ENCODE results near the gene DHRS4L2. TPM values are rescaled to one million over a fixed set of nuclear protein-coding genes. Genes with fewer than 3 reads are reported as not detected.
"Not testable (repeated sequence)": the region's sequence is repeated elsewhere in the genome, so short reads cannot be mapped to it uniquely, and the experiment has no call there.

DHRS4L2 gene
- total and polyA plus RNA-seq, 2 of the 4 experiments (the other 2 are of a cell fraction), result 11.1 to 19.6 TPM

DNA sequence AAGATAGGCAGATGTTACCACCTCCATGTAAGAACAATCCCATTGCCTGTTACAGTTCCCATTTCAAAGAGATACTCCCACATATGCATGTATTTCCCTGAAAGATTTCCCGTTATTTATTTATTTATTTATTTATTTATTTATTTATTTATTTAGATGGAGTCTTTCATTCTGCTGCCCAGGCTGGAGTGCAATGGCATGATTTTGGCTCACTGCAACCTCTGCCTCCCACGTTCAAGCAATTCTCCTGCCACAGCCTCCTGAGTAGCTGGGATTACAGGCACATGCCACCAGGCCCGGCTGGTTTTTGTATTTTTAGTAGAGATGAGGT lies 37.6 kb upstream of the DHRS4L2 start:
- H3K27ac ChIP-seq (ENCODE audit: insufficient read depth, low read length); H3K9me1 ChIP-seq (ENCODE audit: insufficient read depth, low read length); H4K91ac ChIP-seq (ENCODE audit: insufficient read depth, low read depth, low read length); H2BK20ac ChIP-seq (ENCODE audit: low read depth, low read length); H2AK9ac ChIP-seq (replicated peaks; ENCODE audit: low read depth, low read length, poor library complexity); H3K56ac ChIP-seq (ENCODE audit: extremely low read depth, insufficient read depth, low read length); H3K4ac ChIP-seq (ENCODE audit: low read depth, low read length); H2BK15ac ChIP-seq (ENCODE audit: low read depth, low read length); H3K36me3 ChIP-seq (ENCODE audit: control insufficient read depth, insufficient read depth, low read length); H3K9me3 ChIP-seq (ENCODE audit: control insufficient read depth, insufficient read depth, low read length); H2BK120ac ChIP-seq (ENCODE audit: low read depth, low read length); H4K20me1 ChIP-seq (ENCODE audit: insufficient read depth, low read length); H3K9ac ChIP-seq (ENCODE audit: low read depth, low read length); ATAC-seq (ENCODE audit: low read depth); CTCF ChIA-PET; H4K8ac ChIP-seq (ENCODE audit: low read depth in 2 of 2, low read length in 2 of 2); DNase-seq; H3K4me3 ChIP-seq (ENCODE audit: insufficient read depth, low read depth, low read length); H3K4me1 ChIP-seq (ENCODE audit: control insufficient read depth, insufficient read depth, low read length); H2BK5ac ChIP-seq (ENCODE audit: low read depth, low read length, poor library complexity, severe bottlenecking); H3K14ac ChIP-seq (replicated peaks; ENCODE audit: low read depth, low read length); dilution Hi-C loops (cut with HindIII; ENCODE audit: low sequenced_read_pairs, unreplicated experiment); BruUV-seq (replicated peaks); H3K4me2 ChIP-seq (ENCODE audit: low read depth, low read length); H4K5ac ChIP-seq (ENCODE audit: low read depth, low read length); H2AFZ ChIP-seq (replicated peaks; ENCODE audit: low read length, poor library complexity); POLR2A ChIA-PET (ENCODE audit: unreplicated experiment); H3K27me3 ChIP-seq (ENCODE audit: control insufficient read depth, insufficient read depth, low read length); H3K18ac ChIP-seq (ENCODE audit: low read depth, low read length); in situ Hi-C loops (cut with MboI; ENCODE audit: low sequenced_read_pairs); H3K23ac ChIP-seq (ENCODE audit: low read depth, low read length); H2AK5ac ChIP-seq (ENCODE audit: low read depth, low read length): not testable (repeated sequence)
- intact Hi-C loops (cut with micrococcal nuclease), result loop anchor here (5.0 kb wide), 1 partner anchor 319 kb away; no protein-coding TSS in a partner anchor
- H3K79me1 ChIP-seq (ENCODE audit: low read depth in 1 of 2, low read length in 2 of 2), result peaks cover 2 to 15% of the 10 kb centered on the region in 2 experiments
- WGBS, 2 experiments (ENCODE audit: extremely low coverage in 2 of 2, insufficient read length in 1 of 2), result 80% methylated on average over 1 of the region's 3 CpGs; no CpG with 5 or more reads in 1 of the 2 experiments
